Measurements from ENCODE around the gene NELL1. TPM values are rescaled to one million over a fixed set of nuclear protein-coding genes. Genes with fewer than 3 reads are reported as not detected.

NELL1 gene
- total and polyA plus RNA-seq, 2 donors from 2014 or later, result 0.31 to 14.8 TPM

DNA sequence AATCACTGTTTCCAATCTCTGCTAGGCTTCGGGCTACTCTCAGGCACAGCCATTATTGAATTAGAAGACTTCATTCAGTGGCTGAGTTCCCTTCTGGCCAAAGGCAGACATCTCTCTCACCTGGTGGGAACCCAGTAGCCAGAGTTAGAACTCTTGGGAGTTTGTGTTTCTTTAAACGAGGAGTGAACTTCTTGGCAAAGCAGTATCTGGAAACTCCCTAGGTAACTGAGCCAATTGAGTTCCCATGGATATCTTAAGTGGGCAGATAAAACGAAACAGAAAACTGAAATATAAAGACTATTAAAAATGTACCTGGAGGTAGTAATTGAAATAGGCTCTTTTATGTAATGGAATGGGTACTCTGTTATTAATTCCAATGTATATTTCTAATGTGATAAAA, 125.6 kb downstream of the NELL1 start:
- H3K27me3 ChIP-seq (ENCODE audit: control insufficient read depth, insufficient read depth, low read length), result no peaks in the 10 kb centered on the region
- FAIRE-seq, result no peak
- intact Hi-C loops (cut with DNase I), result no loop called here

GRCh38 chr11:20808328-20808727, 138.9 kb downstream of the NELL1 start:
- H3K27me3 ChIP-seq (ENCODE audit: control insufficient read depth, insufficient read depth, low read length), result no peaks in the 10 kb centered on the region
- no peaks in the 10 kb centered on the region for H3K36me3 ChIP-seq (ENCODE audit: control insufficient read depth in 2 of 3, insufficient read depth in 3 of 3, low read length in 3 of 3)
- peaks cover 0 to 3% (median 0%) of the 10 kb centered on the region in 3 donors for H3K9me3 ChIP-seq (ENCODE audit: control insufficient read depth in 2 of 3, insufficient read depth in 1 of 3, low read length in 3 of 3)
- intact Hi-C loops (cut with DNase I), result no loop called here
- H3K4me3 ChIP-seq (ENCODE audit: low read length in 3 of 3), result no peak overlapping the region
- no peak for DNase-seq
- H3K4me1 ChIP-seq (ENCODE audit: control insufficient read depth in 2 of 3, insufficient read depth in 2 of 3, low read depth in 1 of 3, low read length in 3 of 3), result no peaks in the 10 kb centered on the region
- H3K9ac ChIP-seq (ENCODE audit: low read length in 3 of 3), result no peak overlapping the region
- TF ChIP-seq CTCF (IDR thresholded peaks at IDR 0.05; ENCODE audit: borderline replicate concordance, extremely low read depth, insufficient read depth), result no peak
- H3K27ac ChIP-seq (ENCODE audit: low read depth in 2 of 2, low read length in 2 of 2), result no peak overlapping the region
- no peak for FAIRE-seq

More for the DNA sequence above, 125.6 kb downstream of the NELL1 start:
- no peak overlapping the region for H3K27ac ChIP-seq (ENCODE audit: low read depth in 2 of 2, low read length in 2 of 2)
- H3K4me1 ChIP-seq (ENCODE audit: control insufficient read depth in 2 of 3, insufficient read depth in 2 of 3, low read depth in 1 of 3, low read length in 3 of 3), result no peaks in the 10 kb centered on the region
- H3K9ac ChIP-seq (ENCODE audit: low read length in 3 of 3), result no peak overlapping the region
- no peak for DNase-seq
- no peak for TF ChIP-seq CTCF (IDR thresholded peaks at IDR 0.05; ENCODE audit: borderline replicate concordance, extremely low read depth, insufficient read depth)
- H3K36me3 ChIP-seq (ENCODE audit: control insufficient read depth in 2 of 3, insufficient read depth in 3 of 3, low read length in 3 of 3), result no peaks in the 10 kb centered on the region
- H3K9me3 ChIP-seq (ENCODE audit: control insufficient read depth in 2 of 3, insufficient read depth in 1 of 3, low read length in 3 of 3), result no peaks in the 10 kb centered on the region
- no peak overlapping the region for H3K4me3 ChIP-seq (ENCODE audit: low read length in 3 of 3)

- TF ChIP-seq CTCF (IDR thresholded peaks at IDR 0.05; ENCODE audit: borderline replicate concordance, extremely low read depth, insufficient read depth), result no peak
- no peak for FAIRE-seq
- intact Hi-C loops (cut with DNase I), result no loop called here
Observed at GRCh38 chr11:20821046-20821445, 151.7 kb downstream of the NELL1 start.

GRCh38 chr11:20821470-20821869, 152.1 kb downstream of the NELL1 start:
- intact Hi-C loops (cut with DNase I), result no loop called here
- Histone ChIP-seq H3K27ac (ENCODE audit: low read depth in 2 of 2, low read length in 2 of 2) (no peak overlapping the region), H3K36me3 (ENCODE audit: control insufficient read depth in 2 of 3, insufficient read depth in 3 of 3, low read length in 3 of 3) (no peaks in the 10 kb centered on the region), H3K4me1 (ENCODE audit: control insufficient read depth in 2 of 3, insufficient read depth in 2 of 3, low read depth in 1 of 3, low read length in 3 of 3) (peaks cover 0 to 6% (median 0%) of the 10 kb centered on the region in 3 donors), H3K4me3 (ENCODE audit: low read length in 3 of 3) (no peak overlapping the region), H3K27me3 (ENCODE audit: control insufficient read depth, insufficient read depth, low read length) (no peaks in the 10 kb centered on the region), H3K9me3 (ENCODE audit: control insufficient read depth in 2 of 3, insufficient read depth in 1 of 3, low read length in 3 of 3) (no peaks in the 10 kb centered on the region), H3K9ac (ENCODE audit: low read length in 3 of 3) (no peak overlapping the region)
- DNase-seq, result no peak
- no peak for TF ChIP-seq CTCF (IDR thresholded peaks at IDR 0.05; ENCODE audit: borderline replicate concordance, extremely low read depth, insufficient read depth)
- FAIRE-seq, result no peak

More at GRCh38 chr11:20821046-20821445, 151.7 kb downstream of the NELL1 start:
- no peak for DNase-seq
- H3K9me3 ChIP-seq (ENCODE audit: control insufficient read depth in 2 of 3, insufficient read depth in 1 of 3, low read length in 3 of 3), result no peaks in the 10 kb centered on the region
- H3K9ac ChIP-seq (ENCODE audit: low read length in 3 of 3), result no peak overlapping the region
- no peaks in the 10 kb centered on the region for H3K27me3 ChIP-seq (ENCODE audit: control insufficient read depth, insufficient read depth, low read length)
- no peak overlapping the region for H3K27ac ChIP-seq (ENCODE audit: low read depth in 2 of 2, low read length in 2 of 2)
- no peaks in the 10 kb centered on the region for H3K36me3 ChIP-seq (ENCODE audit: control insufficient read depth in 2 of 3, insufficient read depth in 3 of 3, low read length in 3 of 3)
- H3K4me3 ChIP-seq (ENCODE audit: low read length in 3 of 3), result no peak overlapping the region
- H3K4me1 ChIP-seq (ENCODE audit: control insufficient read depth in 2 of 3, insufficient read depth in 2 of 3, low read depth in 1 of 3, low read length in 3 of 3), result peaks cover 0 to 6% (median 0%) of the 10 kb centered on the region in 3 donors

Data from kidney (tissue), 14 donors.